SK-N-SH treated with all-trans-retinoic acid at 6 μM for 48 hours (cell line): ENCODE data around the gene ABTB1.

Source experiments
- ATAC-seq: fragments of 200-7000 bp; cut with Tn5 transposase; 3 replicates; pipeline ENCODE4 v1.9.1; 2020; ENCODE audit warnings: mild to moderate bottlenecking, moderate library complexity
- ARNTL ChIP-seq: fragments of 450-650 bp; formaldehyde crosslinking; IDR thresholded peaks from 2 replicates; pipeline ENCODE4 v1.5.0; 2020; ENCODE audit warnings: low read depth, mild to moderate bottlenecking, moderate library complexity, borderline replicate concordance
- BACH2 ChIP-seq: fragments of 250-450 bp; sonication (Bioruptor Pico); IDR thresholded peaks from 2 replicates; pipeline ENCODE4 v1.9.0; 2021; ENCODE audit warnings: mild to moderate bottlenecking, borderline replicate concordance
- CREB5 ChIP-seq: fragments of 250-450 bp; sonication (Bioruptor Pico); IDR thresholded peaks from 2 replicates; pipeline ENCODE4 v1.5.1; 2020; ENCODE audit warnings: low read depth, mild to moderate bottlenecking, moderate library complexity
- CSDC2 ChIP-seq: fragments of 250-450 bp; sonication (Bioruptor Pico); IDR thresholded peaks from 2 replicates; pipeline ENCODE4 v1.5.0; 2020; ENCODE audit warnings: mild to moderate bottlenecking, moderate library complexity
- ESRRG ChIP-seq: fragments of 250-450 bp; sonication (Bioruptor Pico); IDR thresholded peaks from 2 replicates; pipeline ENCODE4 v1.6.1; 2021; ENCODE audit warnings: mild to moderate bottlenecking
- ISL1 ChIP-seq: fragments of 250-450 bp; sonication (Bioruptor Pico); IDR thresholded peaks from 2 replicates; pipeline ENCODE4 v2.1.2; 2022; ENCODE audit warnings: mild to moderate bottlenecking, moderate library complexity
- OSR1 ChIP-seq: fragments of 250-450 bp; sonication (Bioruptor Pico); IDR thresholded peaks from 2 replicates; pipeline ENCODE4 v1.8.0; 2022; ENCODE audit warnings: moderate library complexity, mild to moderate bottlenecking, inconsistent platforms
- PPARA ChIP-seq: fragments of 250-450 bp; sonication (Bioruptor Pico); IDR thresholded peaks from 2 replicates; pipeline ENCODE4 v1.5.0; 2020; ENCODE audit warnings: mild to moderate bottlenecking, borderline replicate concordance
- RARB ChIP-seq: fragments of 250-450 bp; sonication (Bioruptor Pico); IDR thresholded peaks from 2 replicates; pipeline ENCODE4 v1.8.0; 2021; ENCODE audit warnings: mild to moderate bottlenecking, moderate library complexity
- TCF4 ChIP-seq: fragments of 250-450 bp; sonication (Bioruptor Pico); IDR thresholded peaks from 2 replicates; pipeline ENCODE4 v1.8.0; 2021; ENCODE audit warnings: mild to moderate bottlenecking, moderate library complexity, borderline replicate concordance
- TOX ChIP-seq: fragments of 250-450 bp; sonication (Bioruptor Pico); IDR thresholded peaks from 2 replicates; pipeline ENCODE4 v1.8.0; 2021; ENCODE audit warnings: mild to moderate bottlenecking, moderate library complexity, borderline replicate concordance
- TSHZ2 ChIP-seq: fragments of 250-450 bp; sonication (Bioruptor Pico); IDR thresholded peaks from 2 replicates; pipeline ENCODE4 v1.5.0; 2020; ENCODE audit warnings: mild to moderate bottlenecking, moderate library complexity
- ZC3H10 ChIP-seq: fragments of 250-450 bp; sonication (Bioruptor Pico); IDR thresholded peaks from 2 replicates; pipeline ENCODE4 v1.5.1; 2021; ENCODE audit warnings: mild to moderate bottlenecking, moderate library complexity
- ZFP3 ChIP-seq: fragments of 250-450 bp; sonication (Bioruptor Pico); IDR thresholded peaks from 2 replicates; pipeline ENCODE4 v1.5.0; 2020; ENCODE audit warnings: mild to moderate bottlenecking, moderate library complexity
- ZFP30 ChIP-seq: fragments of 450-650 bp; formaldehyde crosslinking; IDR thresholded peaks from 2 replicates; pipeline ENCODE4 v1.5.0; 2022; ENCODE audit warnings: mild to moderate bottlenecking, moderate library complexity
- ZNF565 ChIP-seq: fragments of 450-650 bp; formaldehyde crosslinking; conservative IDR thresholded peaks from 2 replicates; pipeline ENCODE4 v1.5.0; 2020; ENCODE audit warnings: low read depth, mild to moderate bottlenecking, moderate library complexity
- ZNF70 ChIP-seq: fragments of 450-650 bp; formaldehyde crosslinking; IDR thresholded peaks from 2 replicates; pipeline ENCODE4 v1.5.0; 2020; ENCODE audit warnings: mild to moderate bottlenecking, moderate library complexity
- ZNF8 ChIP-seq: fragments of 450-650 bp; formaldehyde crosslinking; IDR thresholded peaks from 2 replicates; pipeline ENCODE4 v1.5.0; 2020; ENCODE audit warnings: mild to moderate bottlenecking, moderate library complexity
- TF ChIP-seq, protein P1 (sequence below): fragments of 250-450 bp; sonication (Bioruptor Pico); IDR thresholded peaks from 2 replicates; pipeline ENCODE4 v1.8.0; 2021; ENCODE audit warnings: low read depth, mild to moderate bottlenecking, moderate library complexity, borderline replicate concordance
- TF ChIP-seq, protein P2 (sequence below): fragments of 250-450 bp; sonication (Bioruptor Pico); IDR thresholded peaks from 2 replicates; pipeline ENCODE4 v1.8.0; 2020; ENCODE audit warnings: mild to moderate bottlenecking, moderate library complexity, borderline replicate concordance
- TF ChIP-seq, protein P3 (sequence below): fragments of 250-450 bp; sonication (Bioruptor Pico); IDR thresholded peaks from 2 replicates; pipeline ENCODE4 v1.5.1; 2021; ENCODE audit warnings: mild to moderate bottlenecking, moderate library complexity

The ABTB1 gene

GRCh38 chr3:127717357-127718244 is 44.8 kb downstream of the ABTB1 start:
- ATAC-seq = no peak
- TF ChIP-seq ZNF8 = no peak
- TF ChIP-seq, all 23 proteins: peak for 0

DNA sequence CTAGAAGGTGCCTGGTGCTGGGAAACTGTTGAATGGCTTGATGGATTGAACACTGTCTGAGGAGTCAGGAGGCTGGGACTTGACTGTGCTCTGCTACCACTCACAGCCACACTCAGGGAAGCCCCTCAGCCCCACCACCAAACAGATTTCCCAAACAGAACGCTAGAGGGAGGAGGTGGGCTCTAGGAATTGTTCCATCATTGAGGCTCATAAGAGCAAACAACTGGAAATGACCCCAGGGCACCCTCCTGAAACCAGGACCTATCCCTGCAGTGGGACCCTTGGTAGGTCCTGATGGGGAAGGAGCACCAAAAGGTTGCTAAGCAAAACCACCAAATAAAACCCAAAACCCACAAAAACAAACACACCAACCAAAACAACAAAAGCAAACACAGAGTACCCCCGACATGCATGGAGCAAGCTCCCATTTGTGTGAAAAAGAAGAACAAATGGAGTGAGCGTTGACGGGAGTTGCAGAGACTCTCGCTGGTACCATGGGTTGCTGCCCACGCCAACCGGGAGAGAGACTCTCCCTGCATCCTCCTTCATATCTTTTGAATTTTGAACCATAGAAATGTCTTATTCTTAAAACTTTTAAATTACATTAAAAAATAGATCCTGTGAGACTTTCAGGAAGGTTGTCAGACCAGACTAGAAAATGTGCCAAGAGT is 45.6 kb downstream of the ABTB1 start:
- no peak for ATAC-seq
- TF ChIP-seq BACH2 (CRISPR knock-in tag) = no peak
- no peak for TF ChIP-seq CREB5 (CRISPR knock-in tag)
- TF ChIP-seq TOX = no peak
- no peak for TF ChIP-seq ZNF8
- TF ChIP-seq ESRRG (CRISPR knock-in tag) = no peak
- TF ChIP-seq PPARA (CRISPR knock-in tag) = no peak
- no peak for TF ChIP-seq ARNTL (CRISPR knock-in tag)
- TF ChIP-seq ZNF70 (CRISPR knock-in tag) = no peak
- TF ChIP-seq, protein P1, sequence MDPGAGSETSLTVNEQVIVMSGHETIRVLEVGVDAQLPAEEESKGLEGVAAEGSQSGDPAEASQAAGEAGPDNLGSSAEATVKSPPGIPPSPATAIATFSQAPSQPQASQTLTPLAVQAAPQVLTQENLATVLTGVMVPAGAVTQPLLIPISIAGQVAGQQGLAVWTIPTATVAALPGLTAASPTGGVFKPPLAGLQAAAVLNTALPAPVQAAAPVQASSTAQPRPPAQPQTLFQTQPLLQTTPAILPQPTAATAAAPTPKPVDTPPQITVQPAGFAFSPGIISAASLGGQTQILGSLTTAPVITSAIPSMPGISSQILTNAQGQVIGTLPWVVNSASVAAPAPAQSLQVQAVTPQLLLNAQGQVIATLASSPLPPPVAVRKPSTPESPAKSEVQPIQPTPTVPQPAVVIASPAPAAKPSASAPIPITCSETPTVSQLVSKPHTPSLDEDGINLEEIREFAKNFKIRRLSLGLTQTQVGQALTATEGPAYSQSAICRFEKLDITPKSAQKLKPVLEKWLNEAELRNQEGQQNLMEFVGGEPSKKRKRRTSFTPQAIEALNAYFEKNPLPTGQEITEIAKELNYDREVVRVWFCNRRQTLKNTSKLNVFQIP (CRISPR knock-in tag) = no peak
- TF ChIP-seq ZNF565 = no peak
- no peak for TF ChIP-seq ZC3H10 (CRISPR knock-in tag)
- TF ChIP-seq, protein P2, sequence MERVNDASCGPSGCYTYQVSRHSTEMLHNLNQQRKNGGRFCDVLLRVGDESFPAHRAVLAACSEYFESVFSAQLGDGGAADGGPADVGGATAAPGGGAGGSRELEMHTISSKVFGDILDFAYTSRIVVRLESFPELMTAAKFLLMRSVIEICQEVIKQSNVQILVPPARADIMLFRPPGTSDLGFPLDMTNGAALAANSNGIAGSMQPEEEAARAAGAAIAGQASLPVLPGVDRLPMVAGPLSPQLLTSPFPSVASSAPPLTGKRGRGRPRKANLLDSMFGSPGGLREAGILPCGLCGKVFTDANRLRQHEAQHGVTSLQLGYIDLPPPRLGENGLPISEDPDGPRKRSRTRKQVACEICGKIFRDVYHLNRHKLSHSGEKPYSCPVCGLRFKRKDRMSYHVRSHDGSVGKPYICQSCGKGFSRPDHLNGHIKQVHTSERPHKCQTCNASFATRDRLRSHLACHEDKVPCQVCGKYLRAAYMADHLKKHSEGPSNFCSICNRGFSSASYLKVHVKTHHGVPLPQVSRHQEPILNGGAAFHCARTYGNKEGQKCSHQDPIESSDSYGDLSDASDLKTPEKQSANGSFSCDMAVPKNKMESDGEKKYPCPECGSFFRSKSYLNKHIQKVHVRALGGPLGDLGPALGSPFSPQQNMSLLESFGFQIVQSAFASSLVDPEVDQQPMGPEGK (CRISPR knock-in tag) = no peak
- TF ChIP-seq TSHZ2 (CRISPR knock-in tag) = no peak
- TF ChIP-seq ZFP30 (CRISPR knock-in tag) = no peak
- TF ChIP-seq ISL1 = no peak
- TF ChIP-seq, protein P3, sequence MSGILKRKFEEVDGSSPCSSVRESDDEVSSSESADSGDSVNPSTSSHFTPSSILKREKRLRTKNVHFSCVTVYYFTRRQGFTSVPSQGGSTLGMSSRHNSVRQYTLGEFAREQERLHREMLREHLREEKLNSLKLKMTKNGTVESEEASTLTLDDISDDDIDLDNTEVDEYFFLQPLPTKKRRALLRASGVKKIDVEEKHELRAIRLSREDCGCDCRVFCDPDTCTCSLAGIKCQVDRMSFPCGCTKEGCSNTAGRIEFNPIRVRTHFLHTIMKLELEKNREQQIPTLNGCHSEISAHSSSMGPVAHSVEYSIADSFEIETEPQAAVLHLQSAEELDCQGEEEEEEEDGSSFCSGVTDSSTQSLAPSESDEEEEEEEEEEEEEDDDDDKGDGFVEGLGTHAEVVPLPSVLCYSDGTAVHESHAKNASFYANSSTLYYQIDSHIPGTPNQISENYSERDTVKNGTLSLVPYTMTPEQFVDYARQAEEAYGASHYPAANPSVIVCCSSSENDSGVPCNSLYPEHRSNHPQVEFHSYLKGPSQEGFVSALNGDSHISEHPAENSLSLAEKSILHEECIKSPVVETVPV (CRISPR knock-in tag) = no peak
- TF ChIP-seq TCF4 (CRISPR knock-in tag) = no peak
- TF ChIP-seq OSR1 (CRISPR knock-in tag) = no peak
- TF ChIP-seq ZFP3 (CRISPR knock-in tag) = no peak

- no peak for TF ChIP-seq ISL1
- no peak for TF ChIP-seq ZNF8
- TF ChIP-seq ZFP3 (CRISPR knock-in tag) = no peak
- TF ChIP-seq ZC3H10 (CRISPR knock-in tag) = no peak
- TF ChIP-seq, protein P3 (CRISPR knock-in tag) = no peak
- no peak for TF ChIP-seq CSDC2 (CRISPR knock-in tag)
- TF ChIP-seq, protein P2 (CRISPR knock-in tag) = no peak
- TF ChIP-seq CREB5 (CRISPR knock-in tag) = no peak
- TF ChIP-seq ESRRG (CRISPR knock-in tag) = no peak
- no peak for TF ChIP-seq ZFP30 (CRISPR knock-in tag)
- no peak for TF ChIP-seq OSR1 (CRISPR knock-in tag)
- no peak for TF ChIP-seq RARB
- TF ChIP-seq PPARA (CRISPR knock-in tag) = no peak
- no peak for ATAC-seq
Measured at GRCh38 chr3:127718916-127719290, 46.2 kb downstream of the ABTB1 start.
